ENCODE results near the gene DCAF8L2.

The DCAF8L2 gene

DNA sequence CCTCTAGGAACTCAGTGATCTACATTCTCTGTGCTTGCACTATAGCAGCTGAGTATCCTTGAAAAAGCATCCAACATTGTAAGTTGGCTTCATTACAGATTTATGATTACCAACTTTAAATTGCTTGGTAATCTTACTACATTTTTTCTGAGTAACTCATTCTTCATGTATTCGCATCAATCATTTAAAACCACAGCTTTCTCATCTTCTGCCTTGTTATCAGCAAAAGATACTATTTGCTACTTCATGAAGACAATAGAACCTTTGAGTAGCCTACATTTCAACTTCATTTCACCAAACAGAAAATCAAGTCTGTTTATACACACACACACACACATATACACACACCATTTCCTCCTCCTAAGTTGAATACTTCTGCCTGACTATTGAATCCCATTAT lies 6.2 kb upstream of the DCAF8L2 start:
- Histone ChIP-seq H3K27me3 (ENCODE audit: control insufficient read depth in 1 of 2, insufficient read depth in 1 of 2, low read length in 2 of 2) (no peaks in the 10 kb centered on the region), H3K23ac (ENCODE audit: low read length in 2 of 2) (no peak overlapping the region), H4K8ac (ENCODE audit: low read length) (no peak overlapping the region), H2BK12ac (ENCODE audit: low read length in 2 of 2) (no peak overlapping the region), H4K91ac (ENCODE audit: low read length) (no peak overlapping the region), H2BK120ac (ENCODE audit: low read depth, low read length) (no peak overlapping the region), H3K18ac (ENCODE audit: low read depth in 1 of 2, low read length in 2 of 2) (no peak overlapping the region), H3K4me1 (ENCODE audit: control insufficient read depth, insufficient read depth, low read depth, low read length) (no peaks in the 10 kb centered on the region), H3K4ac (ENCODE audit: low read depth in 1 of 2, low read length in 2 of 2) (no peak overlapping the region), H3K9me3 (ENCODE audit: control insufficient read depth, low read length) (no peaks in the 10 kb centered on the region), H3K79me1 (replicated peaks; ENCODE audit: low read length, poor library complexity, severe bottlenecking) (no peaks in the 10 kb centered on the region), H2AK5ac (ENCODE audit: low read length, severe bottlenecking) (no peak overlapping the region), H2AFZ (ENCODE audit: low read depth, low read length) (no peak overlapping the region), H2BK15ac (ENCODE audit: low read depth, poor library complexity, severe bottlenecking) (no peak overlapping the region), H2BK5ac (ENCODE audit: low read depth, low read length, poor library complexity, severe bottlenecking) (no peak overlapping the region), H3K4me2 (ENCODE audit: low read length, poor library complexity, severe bottlenecking) (no peak overlapping the region), H3K14ac (ENCODE audit: low read length in 2 of 2) (no peak overlapping the region), H3K9ac (ENCODE audit: low read length) (no peak overlapping the region), H3K36me3 (ENCODE audit: control insufficient read depth in 1 of 2, insufficient read depth in 2 of 2, low read depth in 1 of 2, low read length in 2 of 2) (no peaks in the 10 kb centered on the region), H3K4me3 (ENCODE audit: insufficient read depth in 1 of 2, low read depth in 1 of 2, low read length in 2 of 2) (no peak overlapping the region), H3K27ac (ENCODE audit: low read length, poor library complexity, severe bottlenecking) (no peak overlapping the region)
- DNase-seq = peak; percentile 5
- 45% methylated on average over 1 of the region's 1 CpG for WGBS

DNA sequence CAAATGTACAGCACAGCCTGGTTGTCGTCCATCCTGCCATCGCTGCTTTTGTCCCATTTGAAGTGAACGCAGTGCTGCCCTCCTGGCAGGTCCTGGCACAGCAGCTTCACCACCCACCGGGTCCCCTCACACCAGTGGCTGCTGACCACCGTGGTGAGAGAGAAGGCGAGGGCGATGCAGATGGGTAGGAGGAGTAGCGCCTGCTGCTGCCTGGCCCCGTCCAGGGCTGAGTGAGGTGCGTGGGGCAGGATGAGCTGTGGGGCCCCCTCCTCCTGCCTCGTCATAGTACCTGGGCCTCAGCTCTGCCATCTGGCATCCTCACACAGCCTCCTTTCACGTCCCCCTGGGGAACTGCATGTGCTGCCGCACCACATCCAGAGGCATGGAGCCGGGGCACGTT lies 1.8 kb downstream of the DCAF8L2 start:
- Histone ChIP-seq H2AK5ac (ENCODE audit: low read length, severe bottlenecking) (no peak overlapping the region), H2BK5ac (ENCODE audit: low read depth, low read length, poor library complexity, severe bottlenecking) (no peak overlapping the region), H3K18ac (ENCODE audit: low read depth in 1 of 2, low read length in 2 of 2) (no peak overlapping the region), H3K4me1 (ENCODE audit: control insufficient read depth, insufficient read depth, low read depth, low read length) (no peaks in the 10 kb centered on the region), H3K4ac (ENCODE audit: low read depth in 1 of 2, low read length in 2 of 2) (no peak overlapping the region), H2AFZ (ENCODE audit: low read depth, low read length) (no peak overlapping the region), H3K23ac (ENCODE audit: low read length in 2 of 2) (no peak overlapping the region), H3K79me1 (replicated peaks; ENCODE audit: low read length, poor library complexity, severe bottlenecking) (no peaks in the 10 kb centered on the region), H4K8ac (ENCODE audit: low read length) (no peak overlapping the region), H3K9ac (ENCODE audit: low read length) (no peak overlapping the region), H2BK15ac (ENCODE audit: low read depth, poor library complexity, severe bottlenecking) (no peak overlapping the region), H3K9me3 (ENCODE audit: control insufficient read depth, low read length) (no peaks in the 10 kb centered on the region), H3K4me2 (ENCODE audit: low read length, poor library complexity, severe bottlenecking) (no peak overlapping the region), H3K27me3 (ENCODE audit: control insufficient read depth in 1 of 2, insufficient read depth in 1 of 2, low read length in 2 of 2) (peaks cover 0 to 4% of the 10 kb centered on the region in 2 experiments), H2BK120ac (ENCODE audit: low read depth, low read length) (no peak overlapping the region), H3K14ac (ENCODE audit: low read length in 2 of 2) (no peak overlapping the region), H3K36me3 (ENCODE audit: control insufficient read depth in 1 of 2, insufficient read depth in 2 of 2, low read depth in 1 of 2, low read length in 2 of 2) (no peaks in the 10 kb centered on the region), H3K27ac (ENCODE audit: low read length, poor library complexity, severe bottlenecking) (no peak overlapping the region), H4K91ac (ENCODE audit: low read length) (no peak overlapping the region), H2BK12ac (ENCODE audit: low read length in 2 of 2) (no peak overlapping the region), H3K4me3 (ENCODE audit: insufficient read depth in 1 of 2, low read depth in 1 of 2, low read length in 2 of 2) (no peak overlapping the region)
- 89% methylated on average over 7 of the region's 15 CpGs for WGBS
- no peak for DNase-seq

DNA sequence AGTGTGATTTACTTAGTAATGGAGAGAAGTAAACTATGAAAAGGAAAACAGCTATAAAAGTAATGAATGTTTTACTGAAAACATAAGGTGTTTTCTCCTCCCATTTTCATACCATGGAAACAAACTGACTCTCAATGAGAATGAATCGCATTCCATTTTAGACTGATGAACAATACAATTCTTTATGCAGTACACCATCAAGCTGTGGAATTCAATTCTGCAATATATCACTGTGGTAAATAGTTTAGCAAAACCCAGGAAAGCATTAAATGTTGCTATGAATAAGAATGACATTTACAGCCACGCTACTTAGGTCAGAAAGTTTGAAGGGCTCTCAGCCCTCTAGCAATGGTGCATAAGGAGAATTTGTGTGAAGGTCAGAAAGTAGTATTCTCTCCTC lies 7.4 kb downstream of the DCAF8L2 start:
- H4K91ac ChIP-seq (ENCODE audit: low read length) = no peak overlapping the region
- no CpG with 5 or more reads among the region's 2 CpGs for WGBS
- no peak overlapping the region for H2BK12ac ChIP-seq (ENCODE audit: low read length in 2 of 2)
- H3K79me1 ChIP-seq (replicated peaks; ENCODE audit: low read length, poor library complexity, severe bottlenecking) = no peaks in the 10 kb centered on the region
- no peaks in the 10 kb centered on the region for H3K27me3 ChIP-seq (ENCODE audit: control insufficient read depth in 1 of 2, insufficient read depth in 1 of 2, low read length in 2 of 2)
- H3K9me3 ChIP-seq (ENCODE audit: control insufficient read depth, low read length) = no peaks in the 10 kb centered on the region
- no peaks in the 10 kb centered on the region for H3K4me1 ChIP-seq (ENCODE audit: control insufficient read depth, insufficient read depth, low read depth, low read length)
- no peak overlapping the region for H2BK5ac ChIP-seq (ENCODE audit: low read depth, low read length, poor library complexity, severe bottlenecking)
- H3K4ac ChIP-seq (ENCODE audit: low read depth in 1 of 2, low read length in 2 of 2) = no peak overlapping the region
- H2AK5ac ChIP-seq (ENCODE audit: low read length, severe bottlenecking) = no peak overlapping the region
- H3K27ac ChIP-seq (ENCODE audit: low read length, poor library complexity, severe bottlenecking) = no peak overlapping the region
- no peak overlapping the region for H3K14ac ChIP-seq (ENCODE audit: low read length in 2 of 2)
- no peak for DNase-seq
- H3K23ac ChIP-seq (ENCODE audit: low read length in 2 of 2) = no peak overlapping the region
- H3K18ac ChIP-seq (ENCODE audit: low read depth in 1 of 2, low read length in 2 of 2) = no peak overlapping the region
- H2AFZ ChIP-seq (ENCODE audit: low read depth, low read length) = no peak overlapping the region
- no peaks in the 10 kb centered on the region for H3K36me3 ChIP-seq (ENCODE audit: control insufficient read depth in 1 of 2, insufficient read depth in 2 of 2, low read depth in 1 of 2, low read length in 2 of 2)
- H2BK120ac ChIP-seq (ENCODE audit: low read depth, low read length) = no peak overlapping the region
- H3K4me3 ChIP-seq (ENCODE audit: insufficient read depth in 1 of 2, low read depth in 1 of 2, low read length in 2 of 2) = no peak overlapping the region
- no peak overlapping the region for H3K9ac ChIP-seq (ENCODE audit: low read length)
- no peak overlapping the region for H2BK15ac ChIP-seq (ENCODE audit: low read depth, poor library complexity, severe bottlenecking)
- no peak overlapping the region for H3K4me2 ChIP-seq (ENCODE audit: low read length, poor library complexity, severe bottlenecking)
- H4K8ac ChIP-seq (ENCODE audit: low read length) = no peak overlapping the region

DNA sequence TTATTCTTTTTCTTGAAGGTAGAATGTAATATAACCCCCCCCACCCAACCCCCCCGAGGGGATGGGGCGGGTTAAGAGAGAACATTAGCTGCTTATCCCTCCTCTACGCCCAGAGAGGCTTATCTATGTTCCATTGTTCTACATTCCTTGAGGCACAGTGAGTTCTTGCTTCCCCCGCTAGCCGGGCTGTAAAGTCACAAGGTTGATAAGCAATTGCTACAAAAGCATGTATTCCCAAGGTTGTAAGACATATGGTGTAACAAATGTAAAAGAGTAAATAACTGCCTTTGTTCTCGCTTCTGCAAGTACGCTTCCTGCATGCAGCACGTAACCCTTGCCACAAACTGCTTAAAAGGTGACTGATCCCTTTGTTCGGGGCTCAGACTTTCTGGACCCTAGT lies 8.2 kb downstream of the DCAF8L2 start:
- Histone ChIP-seq H2BK12ac (ENCODE audit: low read length in 2 of 2) (no peak overlapping the region), H3K4me3 (ENCODE audit: insufficient read depth in 1 of 2, low read depth in 1 of 2, low read length in 2 of 2) (no peak overlapping the region), H3K27me3 (ENCODE audit: control insufficient read depth in 1 of 2, insufficient read depth in 1 of 2, low read length in 2 of 2) (no peaks in the 10 kb centered on the region), H3K4me1 (ENCODE audit: control insufficient read depth, insufficient read depth, low read depth, low read length) (no peaks in the 10 kb centered on the region), H3K4ac (ENCODE audit: low read depth in 1 of 2, low read length in 2 of 2) (no peak overlapping the region), H4K91ac (ENCODE audit: low read length) (no peak overlapping the region), H3K9me3 (ENCODE audit: control insufficient read depth, low read length) (no peaks in the 10 kb centered on the region), H4K8ac (ENCODE audit: low read length) (no peak overlapping the region), H3K36me3 (ENCODE audit: control insufficient read depth in 1 of 2, insufficient read depth in 2 of 2, low read depth in 1 of 2, low read length in 2 of 2) (no peaks in the 10 kb centered on the region), H2AFZ (ENCODE audit: low read depth, low read length) (no peak overlapping the region), H2BK5ac (ENCODE audit: low read depth, low read length, poor library complexity, severe bottlenecking) (no peak overlapping the region), H2BK15ac (ENCODE audit: low read depth, poor library complexity, severe bottlenecking) (no peak overlapping the region), H3K79me1 (replicated peaks; ENCODE audit: low read length, poor library complexity, severe bottlenecking) (no peaks in the 10 kb centered on the region), H3K27ac (ENCODE audit: low read length, poor library complexity, severe bottlenecking) (no peak overlapping the region), H3K9ac (ENCODE audit: low read length) (no peak overlapping the region), H2BK120ac (ENCODE audit: low read depth, low read length) (no peak overlapping the region), H3K23ac (ENCODE audit: low read length in 2 of 2) (no peak overlapping the region), H3K18ac (ENCODE audit: low read depth in 1 of 2, low read length in 2 of 2) (no peak overlapping the region), H3K4me2 (ENCODE audit: low read length, poor library complexity, severe bottlenecking) (no peak overlapping the region), H2AK5ac (ENCODE audit: low read length, severe bottlenecking) (no peak overlapping the region), H3K14ac (ENCODE audit: low read length in 2 of 2) (no peak overlapping the region)
- no peak for DNase-seq
- 67% methylated on average over 6 of the region's 9 CpGs for WGBS

Data from mesenchymal stem cell (in vitro differentiated cells and primary cell).